H1 (cell line): ENCODE data around the gene SHISAL2B. TPM values are rescaled to one million over a fixed set of nuclear protein-coding genes. Genes with fewer than 3 reads are reported as not detected.

Experiments
- CTCF ChIA-PET: fragments of 300-600 bp; sonication (Branson Sonifier 250); formaldehyde crosslinking; loops from one replicate; lab custom pipeline; 2021; ENCODE audit not compliant: partially characterized antibody; lab: Charles Lee
- POLR2A ChIA-PET: fragments of 300-600 bp; sonication (Branson Sonifier 250); formaldehyde crosslinking; loops from one replicate; lab custom pipeline; 2021; ENCODE audit warnings: inconsistent platforms; ENCODE audit not compliant: partially characterized antibody; lab: Charles Lee
- DNase-seq, 2 experiments: peaks; one replicate each; pipeline versions ENCODE4 v3.0.0 to v3.0.0-alpha.2; 2010 to 2022; ENCODE audit warnings: low spot score in 2 of 2, low read depth in 1 of 2, mixed read lengths in 1 of 2
- FAIRE-seq: peaks from 2 replicates; lab custom pipeline; 2011; peaks lifted over from hg19 to GRCh38; lab: Jason Lieb, UNC
- H2AFZ ChIP-seq: 2 replicates; pipeline ENCODE4 v1.8.1; 2012; ENCODE audit warnings: low read length, inconsistent platforms
- H2AK5ac ChIP-seq: 2 replicates; pipeline ENCODE4 v1.6.1; 2013; ENCODE audit warnings: low read depth, low read length
- H2BK120ac ChIP-seq: replicated peaks from 2 replicates; pipeline ENCODE3; 2013; ENCODE audit warnings: low read depth, low read length, inconsistent platforms
- H2BK12ac ChIP-seq: 2 replicates; pipeline ENCODE4 v1.6.1; 2013; ENCODE audit warnings: low read depth, low read length
- H2BK15ac ChIP-seq: 2 replicates; pipeline ENCODE4 v1.6.1; 2013; ENCODE audit warnings: low read length
- H2BK20ac ChIP-seq: 2 replicates; pipeline ENCODE4 v1.6.1; 2013; ENCODE audit warnings: low read length
- H2BK5ac ChIP-seq: 2 replicates; pipeline ENCODE4 v1.6.1; 2013; ENCODE audit warnings: low read depth, low read length
- H3K14ac ChIP-seq: 2 replicates; pipeline ENCODE4 v1.6.1; 2013; ENCODE audit warnings: inconsistent platforms; ENCODE audit not compliant: insufficient read length
- H3K18ac ChIP-seq: 2 replicates; pipeline ENCODE4 v1.6.1; 2013; ENCODE audit warnings: low read length; ENCODE audit errors: extremely low read depth
- H3K23ac ChIP-seq: 2 replicates; pipeline ENCODE4 v1.6.1; 2013; ENCODE audit warnings: inconsistent platforms; ENCODE audit not compliant: insufficient read length
- H3K23me2 ChIP-seq: 2 replicates; pipeline ENCODE4 v1.6.1; 2013; ENCODE audit warnings: low read depth, low read length
- H3K27ac ChIP-seq: 2 replicates; pipeline ENCODE4 v1.6.1; 2011; ENCODE audit warnings: low read depth, low read length, inconsistent platforms
- H3K27me3 ChIP-seq, 4 experiments: replicated peaks in 1 of 4; 1 replicate in 1 of 4; 2 replicates in 3 of 4; pipeline versions ENCODE4 v1.6.1 to v1.8.1; 2011 to 2013; ENCODE audit warnings: low read length in 3 of 4, mild to moderate bottlenecking in 3 of 4, inconsistent platforms in 2 of 4, mixed read lengths in 2 of 4, moderate library complexity in 1 of 4; ENCODE audit not compliant: control insufficient read depth in 3 of 4, insufficient read depth in 3 of 4; ENCODE audit errors: extremely low read depth in 1 of 4
- H3K36me3 ChIP-seq, 4 experiments: 2 replicates each; pipeline versions ENCODE4 v1.6.1 to v1.8.1; 2011 to 2013; ENCODE audit warnings: mild to moderate bottlenecking in 4 of 4, low read length in 3 of 4, moderate library complexity in 2 of 4, control low read depth in 1 of 4, inconsistent platforms in 1 of 4; ENCODE audit not compliant: insufficient read depth in 4 of 4, control insufficient read depth in 2 of 4
- H3K4ac ChIP-seq: replicated peaks from 2 replicates; pipeline ENCODE3; 2013; ENCODE audit warnings: low read length, low read depth, mixed read lengths, inconsistent platforms; ENCODE audit not compliant: insufficient read length
- H3K4me1 ChIP-seq, 4 experiments: replicated peaks in 1 of 4; 1 replicate in 1 of 4; 2 replicates in 3 of 4; pipeline versions ENCODE4 v1.6.1 to v1.8.1; 2011 to 2013; ENCODE audit warnings: low read length in 3 of 4, inconsistent platforms in 2 of 4, mixed read lengths in 1 of 4; ENCODE audit not compliant: insufficient read depth in 4 of 4, control insufficient read depth in 3 of 4
- H3K4me2 ChIP-seq, 2 experiments: 2 replicates each; pipeline versions ENCODE4 v1.6.1 to v1.8.1; 2011 to 2013; ENCODE audit warnings: low read depth in 2 of 2, low read length in 2 of 2, control low read depth in 1 of 2, inconsistent platforms in 1 of 2, mild to moderate bottlenecking in 1 of 2; ENCODE audit not compliant: insufficient read depth in 1 of 2
- H3K4me3 ChIP-seq, 4 experiments: fragments of 200-600, 300-600 bp in 1 of 4; sonication (generic), shearing (Covaris generic), sonication (Bioruptor Twin) in 1 of 4; 2 replicates each; pipeline versions ENCODE4 v1.5.1 to v1.8.1; 2011 to 2016; ENCODE audit warnings: low read length in 4 of 4, low read depth in 3 of 4, control low read depth in 2 of 4, inconsistent platforms in 2 of 4, mild to moderate bottlenecking in 2 of 4, mixed read lengths in 1 of 4, moderate library complexity in 1 of 4; ENCODE audit not compliant: insufficient read depth in 2 of 4; ENCODE audit errors: extremely low read depth in 1 of 4
- H3K56ac ChIP-seq: replicated peaks from 2 replicates; pipeline ENCODE3; 2013; ENCODE audit warnings: low read depth, mild to moderate bottlenecking, mixed read lengths, low read length, inconsistent platforms; ENCODE audit not compliant: insufficient read length
- H3K79me1 ChIP-seq: 2 replicates; pipeline ENCODE4 v1.6.1; 2013; ENCODE audit warnings: low read depth, low read length, control low read depth
- H3K79me2 ChIP-seq, 2 experiments: 2 replicates each; pipeline versions ENCODE4 v1.6.1 to v1.8.1; 2012 to 2013; ENCODE audit warnings: low read length in 2 of 2, mild to moderate bottlenecking in 2 of 2, inconsistent platforms in 1 of 2; ENCODE audit not compliant: insufficient read depth in 2 of 2, control insufficient read depth in 1 of 2
- H3K9ac ChIP-seq, 4 experiments: replicated peaks in 1 of 4; 1 replicate in 1 of 4; 2 replicates in 3 of 4; pipeline versions ENCODE4 v1.6.1 to v1.8.1; 2011 to 2013; ENCODE audit warnings: low read depth in 3 of 4, low read length in 3 of 4, control low read depth in 2 of 4, mild to moderate bottlenecking in 2 of 4, moderate library complexity in 2 of 4, inconsistent platforms in 1 of 4; ENCODE audit errors: extremely low read depth in 1 of 4
- H3K9me3 ChIP-seq, 2 experiments: 2 replicates each; pipeline versions ENCODE4 v1.6.1 to v1.8.1; 2012 to 2013; ENCODE audit warnings: mild to moderate bottlenecking in 2 of 2, moderate library complexity in 2 of 2, control low read depth in 1 of 2, inconsistent platforms in 1 of 2, low read depth in 1 of 2, low read length in 1 of 2, mixed read lengths in 1 of 2; ENCODE audit not compliant: insufficient read depth in 2 of 2
- H4K20me1 ChIP-seq, 2 experiments: replicated peaks in 1 of 2; 2 replicates each; pipeline versions ENCODE3 to v1.8.1; 2011 to 2013; ENCODE audit warnings: inconsistent platforms in 2 of 2, low read length in 2 of 2, mild to moderate bottlenecking in 1 of 2; ENCODE audit not compliant: insufficient read depth in 2 of 2, control insufficient read depth in 1 of 2
- H4K5ac ChIP-seq: 2 replicates; pipeline ENCODE4 v1.6.1; 2013; ENCODE audit warnings: low read length, low read depth, mixed read lengths, inconsistent platforms; ENCODE audit not compliant: insufficient read length
- H4K8ac ChIP-seq: 2 replicates; pipeline ENCODE4 v1.8.0; 2013; ENCODE audit warnings: mild to moderate bottlenecking, moderate library complexity, low read length, inconsistent platforms; ENCODE audit not compliant: insufficient read depth; ENCODE audit errors: extremely low read depth
- H4K91ac ChIP-seq: replicated peaks from 2 replicates; pipeline ENCODE3; 2013; ENCODE audit warnings: low read length, mixed read lengths, inconsistent platforms; ENCODE audit not compliant: insufficient read length
- FOSL1 ChIP-seq: IDR thresholded peaks from 2 replicates; pipeline ENCODE4 v1.6.1; 2011; ENCODE audit warnings: mild to moderate bottlenecking, low read depth, low read length, moderate library complexity; ENCODE audit not compliant: insufficient read depth
- polyA plus RNA-seq, 7 experiments: library from polyadenylated mRNA; depleted of rRNA in 3 of 7; stranded (reverse) in 5 of 7; unstranded in 2 of 7; fragments of >200 nt in 5 of 7; fragments of 200-250 nt in 2 of 7; gene quantifications; 1 replicate in 5 of 7; 2 replicates in 1 of 7; 4 replicates in 1 of 7; pipeline versions ENCODE4 v1.2.1 to v1.2.3, GENCODE V29; 2011 to 2013; ENCODE audit warnings: missing spikeins in 2 of 7, mixed read lengths in 2 of 7
- total RNA-seq: library from RNA; stranded (reverse); fragmentation: NEBNext Ultra II Directional; extraction: Animal tissue kit (Norgen Biotek cat#: 25700); gene quantifications from 2 replicates; pipeline ENCODE4 v1.2.1, GENCODE V29; 2021

The SHISAL2B gene
- total and polyA plus RNA-seq, 2 of the 8 experiments (the other 6 are each of a cell fraction or from before 2014, with no cell fraction given), result 10.6 to 14.2 TPM

- no peak overlapping the region for H4K5ac ChIP-seq
- no peak overlapping the region for H3K14ac ChIP-seq
- H3K4ac ChIP-seq, result no peak overlapping the region
- no peak overlapping the region for H3K9ac ChIP-seq
- H3K79me1 ChIP-seq, result no peaks in the 10 kb centered on the region
- H3K79me2 ChIP-seq, result no peaks in the 10 kb centered on the region
- FAIRE-seq (no peak), DNase-seq (no peak)
- no peaks in the 10 kb centered on the region for H3K23me2 ChIP-seq
- H3K18ac ChIP-seq, result no peak overlapping the region
- ChIA-PET POLR2A (interaction anchor here (1.3 kb wide), 1 partner anchor 125 kb away, joined by 4 read pairs; no protein-coding TSS in a partner anchor), CTCF (interaction anchor here (1.9 to 7.4 kb wide), 3 partner anchors 10 to 37 kb away, joined by 5 to 39 read pairs (median 8); no protein-coding TSS in a partner anchor)
- no peaks in the 10 kb centered on the region for H4K20me1 ChIP-seq
- H3K9me3 ChIP-seq, result no peaks in the 10 kb centered on the region
- H3K4me3 ChIP-seq, result no peak overlapping the region
- no peak overlapping the region for H3K4me2 ChIP-seq
- H4K91ac ChIP-seq, result peak overlapping the region; percentile 1
- H2BK15ac ChIP-seq, result no peak overlapping the region
- H2BK5ac ChIP-seq, result no peak overlapping the region
- no peak overlapping the region for H3K56ac ChIP-seq
- no peak overlapping the region; the same call in 1 of the 2 replicates for H2BK12ac ChIP-seq
- H2AFZ ChIP-seq, result 0 out of 2 replicates have a peak overlapping the region, but pooled peaks have one; percentile 14
- no peak overlapping the region for H4K8ac ChIP-seq
- no peak overlapping the region for H3K23ac ChIP-seq
- H2BK20ac ChIP-seq, result no peak overlapping the region
- no peaks in the 10 kb centered on the region for H3K36me3 ChIP-seq
- no peak overlapping the region for H3K27ac ChIP-seq
- H3K27me3 ChIP-seq, result no peaks in the 10 kb centered on the region
- no peak for TF ChIP-seq FOSL1
- H2AK5ac ChIP-seq, result no peak overlapping the region
- peaks cover 0 to 9% (median 4%) of the 10 kb centered on the region in 4 experiments; a peak in 2 of 7 replicates for H3K4me1 ChIP-seq
- no peak overlapping the region for H2BK120ac ChIP-seq
Measured at GRCh38 chr5:64644831-64645230, 45.5 kb upstream of the SHISAL2B start.
